Measurements from ENCODE around the gene TSPO.
"Not testable (repeated sequence)": the region's sequence is repeated elsewhere in the genome, so short reads cannot be mapped to it uniquely, and the experiment has no call there.

GRCh38 chr22:43145371-43145770 lies 6.0 kb upstream of the TSPO start:
- TF ChIP-seq CTCF (IDR thresholded peaks at IDR 0.05; ENCODE audit: insufficient read depth, low read depth, low read length); EZH2 (IDR thresholded peaks at IDR 0.05; ENCODE audit: insufficient read depth, low read length): not testable (repeated sequence)
